ENCODE results near the gene CRB1.

CRB1 gene

DNA sequence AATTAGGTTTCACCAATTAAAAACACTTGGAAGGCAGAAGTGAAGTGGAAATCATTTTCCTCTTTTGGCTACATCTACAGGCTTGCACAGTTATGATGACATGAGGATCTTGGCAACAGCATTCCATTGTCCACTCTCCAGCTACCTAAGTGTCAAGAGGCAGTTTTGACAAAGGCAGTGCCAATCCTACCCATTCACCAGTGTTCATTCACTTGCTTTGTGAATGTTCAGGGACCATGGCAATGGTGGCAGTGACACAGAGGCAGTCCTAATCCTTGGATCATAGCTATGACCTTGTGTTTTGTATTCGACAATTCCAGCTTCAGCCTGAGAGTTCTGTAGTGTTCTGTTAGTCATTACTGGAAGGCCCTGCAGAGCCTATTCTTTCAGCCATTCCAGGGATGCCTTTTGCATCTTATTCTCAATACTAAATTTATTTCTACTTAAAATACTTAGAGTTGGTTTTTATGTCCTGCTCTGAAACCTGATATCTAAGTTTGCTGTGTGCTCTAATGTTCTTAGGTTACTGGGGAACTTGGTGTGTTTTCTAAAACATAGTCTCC is 36.7 kb downstream of the CRB1 start:
- DNase-seq, result no peak

DNA sequence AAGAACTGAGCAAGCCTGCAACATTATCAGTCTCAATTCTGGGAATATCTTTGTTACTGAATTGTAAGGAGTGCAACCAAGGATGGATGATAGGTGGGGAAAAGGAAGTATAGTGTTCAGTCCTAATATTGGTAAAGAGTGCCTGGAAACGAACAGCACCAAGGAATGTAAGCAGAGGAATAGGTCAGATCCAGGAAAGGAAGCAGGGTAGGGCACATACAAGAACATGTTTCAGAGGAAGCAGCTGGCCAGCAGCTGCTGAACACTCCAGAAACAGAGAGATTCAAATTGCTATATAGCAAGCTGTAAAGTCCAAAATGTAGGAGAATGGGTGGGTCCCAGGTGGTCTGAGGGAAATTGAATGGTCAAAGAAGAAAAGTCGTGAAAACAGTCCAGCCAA is 37.9 kb downstream of the CRB1 start:
- no peak for DNase-seq

DNA sequence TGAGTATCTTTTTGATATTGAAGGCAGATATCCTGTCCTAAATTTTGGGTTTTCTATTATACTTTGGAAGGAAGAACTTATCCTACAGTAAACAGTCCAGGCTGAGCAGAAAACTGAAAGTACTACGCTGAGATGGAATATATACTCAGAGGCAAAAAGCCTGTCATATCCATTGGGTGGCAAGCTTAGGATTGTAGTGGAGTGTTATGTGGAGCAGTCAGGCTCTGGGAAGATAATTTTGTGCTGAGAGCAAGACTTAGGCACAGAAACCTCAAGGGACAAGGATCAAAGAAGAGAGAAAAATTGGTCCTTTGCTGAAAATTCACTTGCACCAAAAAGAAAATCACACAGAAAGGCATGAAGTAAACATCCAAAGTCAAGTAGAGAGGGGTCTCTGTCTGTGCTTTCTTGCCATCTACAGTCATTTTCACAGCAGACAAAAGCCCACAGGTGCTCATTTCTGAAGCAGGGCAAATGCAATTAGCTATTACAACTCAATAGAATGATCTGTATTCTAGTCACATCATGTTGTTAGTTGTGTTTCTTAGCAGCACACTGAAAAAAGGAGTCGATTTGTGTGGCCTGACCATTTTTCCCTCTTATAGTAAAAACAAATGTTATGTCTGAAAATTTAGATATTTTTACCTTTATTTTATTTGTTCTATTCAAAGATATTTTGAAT is 38.5 kb downstream of the CRB1 start:
- DNase-seq, result no peak

DNA sequence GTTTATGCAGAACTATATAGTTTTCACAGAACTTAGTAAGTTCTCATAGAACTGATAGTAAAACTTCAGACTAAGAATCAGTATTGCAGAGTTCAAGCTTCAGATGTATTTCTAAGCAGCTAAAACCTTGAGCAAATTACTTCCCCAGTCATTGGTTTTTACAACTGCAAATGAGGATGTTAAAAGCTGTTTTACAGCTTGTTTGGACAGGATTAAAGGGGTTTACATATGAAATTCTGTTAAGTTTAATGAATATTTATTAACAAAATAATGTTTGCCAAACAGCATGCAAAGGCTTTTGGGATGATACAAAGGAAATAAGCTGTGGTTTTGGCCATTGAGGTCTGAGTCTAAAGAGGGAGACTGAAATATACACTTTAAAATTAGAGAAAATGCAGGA is 39.1 kb downstream of the CRB1 start:
- DNase-seq, result no peak

DNA sequence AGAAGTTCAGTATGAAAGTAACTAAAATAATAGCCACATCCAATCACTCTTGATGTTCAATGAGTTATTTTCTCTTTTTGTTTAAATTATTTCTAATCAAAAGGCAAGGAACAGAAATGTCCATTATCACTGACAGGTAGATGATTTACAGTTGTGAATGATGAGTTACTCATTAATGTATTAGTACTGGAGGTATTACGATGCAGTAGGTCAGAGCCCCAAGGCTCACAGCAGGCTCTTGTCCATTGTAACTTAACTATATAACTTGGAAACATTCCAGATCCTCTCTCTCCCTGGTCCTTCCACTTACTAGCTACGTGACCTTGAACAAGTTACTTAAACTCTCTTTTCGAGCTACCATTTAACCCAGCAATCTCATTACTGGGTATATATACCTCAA is 39.5 kb downstream of the CRB1 start:
- DNase-seq, result no peak

DNA sequence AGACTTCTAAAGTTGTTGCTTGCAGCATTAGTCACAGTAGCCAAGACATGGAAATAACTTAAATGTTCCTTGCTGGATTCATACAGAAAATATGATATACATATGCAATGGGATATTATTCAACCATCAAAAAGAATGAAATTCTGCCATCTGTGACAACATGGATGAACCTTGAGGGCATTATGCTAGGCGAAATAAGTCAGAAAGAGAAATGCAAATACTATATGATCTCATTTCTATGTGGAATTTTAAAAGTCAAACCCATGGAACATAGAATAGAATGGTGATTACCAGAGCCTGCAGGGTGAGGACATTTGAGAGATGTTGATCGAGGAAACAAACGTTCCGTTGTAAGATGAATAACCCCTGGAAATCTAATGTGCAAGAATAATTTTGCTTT is 43.0 kb downstream of the CRB1 start:
- no peak for DNase-seq

DNA sequence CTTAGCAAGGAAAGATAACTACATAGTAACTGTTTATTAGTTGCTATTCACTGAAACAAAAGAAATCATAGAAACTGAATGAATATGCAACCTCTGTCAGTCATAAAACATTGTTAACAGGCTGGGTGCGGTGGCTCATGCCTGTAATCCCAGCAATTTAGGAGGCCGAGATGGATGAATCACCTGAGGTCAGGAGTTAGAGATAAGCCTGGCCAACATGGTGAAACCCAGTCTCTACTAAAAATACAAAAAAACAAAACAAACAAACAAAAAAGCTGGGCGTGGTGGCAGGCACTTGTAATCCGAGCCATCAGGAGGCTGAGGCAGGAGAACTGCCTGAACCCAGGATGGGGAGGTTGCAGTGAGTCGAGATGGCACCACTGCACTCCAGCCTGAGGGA is 44.1 kb downstream of the CRB1 start:
- DNase-seq, result no peak

DNA sequence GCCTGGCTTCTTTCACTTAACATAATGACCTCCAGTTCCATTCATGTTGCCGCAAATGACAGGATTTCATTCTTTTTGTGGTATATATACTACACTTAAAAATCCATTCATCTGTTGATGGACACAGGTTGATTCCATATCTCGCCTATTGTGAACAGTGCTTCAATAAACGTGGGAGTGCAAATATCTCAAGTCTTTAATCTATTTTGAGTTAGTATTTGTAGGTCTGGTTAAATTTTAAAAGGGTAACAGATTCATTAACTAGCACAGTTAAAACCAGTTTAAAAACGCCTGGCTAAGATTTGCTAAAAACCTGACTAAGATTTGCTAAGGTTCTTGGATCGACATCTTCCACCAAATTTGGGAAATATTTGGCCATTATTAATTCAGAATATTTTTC is 45.7 kb downstream of the CRB1 start:
- DNase-seq, result no peak

DNA sequence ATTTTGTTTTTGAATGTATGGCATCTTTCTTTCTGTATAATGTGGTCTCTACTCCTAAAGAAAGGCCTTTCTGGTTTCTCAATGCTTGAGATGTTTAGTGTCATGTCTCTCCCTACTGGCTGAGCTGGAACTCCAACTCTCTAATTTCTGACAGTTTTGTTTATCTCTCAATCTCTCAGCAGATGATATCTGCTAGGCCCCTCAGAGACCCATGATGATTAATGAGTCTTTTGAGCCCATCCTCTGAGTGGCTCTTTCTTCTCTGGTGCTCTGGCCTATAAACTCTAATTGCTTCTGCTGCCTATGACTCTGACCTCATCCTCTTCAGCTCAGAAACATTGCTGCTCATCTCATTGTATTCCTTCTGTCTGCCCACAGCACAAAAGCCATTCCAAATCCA is 46.6 kb downstream of the CRB1 start:
- no peak for DNase-seq

DNA sequence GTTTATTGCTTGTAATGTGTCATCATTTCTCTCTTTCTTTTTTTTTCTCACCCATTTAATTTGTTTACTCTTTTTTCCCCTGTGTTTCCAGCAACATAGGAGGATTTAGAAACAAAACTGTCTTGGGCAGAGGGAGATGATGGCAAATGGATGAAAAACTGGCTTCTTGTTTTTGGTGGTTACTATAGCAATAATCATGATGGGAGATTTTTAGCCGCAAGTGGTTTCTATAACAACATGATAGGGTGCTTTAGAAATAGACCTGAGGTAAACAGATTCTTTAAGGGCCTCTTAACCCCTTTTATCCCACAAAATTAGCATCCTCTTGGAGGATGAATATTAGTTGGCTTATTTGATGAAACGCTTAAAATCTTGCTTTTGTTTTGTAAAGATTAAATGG is 51.6 kb downstream of the CRB1 start:
- no peak for DNase-seq

DNA sequence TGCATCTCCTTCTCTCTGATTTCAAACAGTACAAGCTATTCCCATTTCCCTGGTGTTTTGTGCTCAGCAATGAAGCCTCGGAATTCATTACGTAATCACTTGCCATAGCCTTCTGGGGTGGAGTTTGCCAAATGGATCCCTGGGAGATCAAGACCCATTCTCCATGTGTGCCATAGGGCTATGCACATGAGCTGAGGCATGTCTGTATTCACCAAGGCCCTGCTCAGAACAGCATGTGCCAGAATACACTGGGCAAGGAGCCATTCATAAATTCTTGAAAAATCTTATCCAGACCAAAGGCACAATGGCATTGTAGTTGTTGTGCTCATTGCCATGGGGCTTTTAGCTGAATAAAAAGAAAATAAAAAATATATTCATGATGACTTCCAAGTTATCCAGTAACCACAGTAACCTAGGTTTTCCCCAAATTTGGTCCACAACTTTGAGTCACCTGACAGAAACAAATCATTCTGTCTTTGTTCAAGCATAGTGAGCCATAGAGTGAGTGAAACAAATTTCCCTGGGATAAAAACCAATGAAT is 53.0 kb downstream of the CRB1 start:
- no peak for DNase-seq

DNA sequence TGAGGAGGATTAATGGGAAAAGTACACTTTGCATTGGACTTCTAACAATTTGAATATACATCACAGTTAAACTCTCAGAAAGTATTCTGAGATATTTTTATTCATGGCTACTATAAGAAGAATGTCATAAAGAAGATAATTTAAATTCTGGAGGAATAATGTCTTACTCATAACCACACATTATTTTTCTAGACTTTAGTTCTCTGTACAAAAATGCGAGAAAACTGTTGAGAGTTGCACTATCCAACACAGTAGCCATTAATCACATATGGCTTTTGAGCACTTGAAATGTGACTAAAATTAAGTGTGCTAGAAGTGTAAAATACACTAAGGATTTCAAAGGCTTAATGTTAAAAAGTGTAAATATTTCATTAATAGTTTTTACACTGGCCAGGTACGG is 53.8 kb downstream of the CRB1 start:
- DNase-seq, result no peak

DNA sequence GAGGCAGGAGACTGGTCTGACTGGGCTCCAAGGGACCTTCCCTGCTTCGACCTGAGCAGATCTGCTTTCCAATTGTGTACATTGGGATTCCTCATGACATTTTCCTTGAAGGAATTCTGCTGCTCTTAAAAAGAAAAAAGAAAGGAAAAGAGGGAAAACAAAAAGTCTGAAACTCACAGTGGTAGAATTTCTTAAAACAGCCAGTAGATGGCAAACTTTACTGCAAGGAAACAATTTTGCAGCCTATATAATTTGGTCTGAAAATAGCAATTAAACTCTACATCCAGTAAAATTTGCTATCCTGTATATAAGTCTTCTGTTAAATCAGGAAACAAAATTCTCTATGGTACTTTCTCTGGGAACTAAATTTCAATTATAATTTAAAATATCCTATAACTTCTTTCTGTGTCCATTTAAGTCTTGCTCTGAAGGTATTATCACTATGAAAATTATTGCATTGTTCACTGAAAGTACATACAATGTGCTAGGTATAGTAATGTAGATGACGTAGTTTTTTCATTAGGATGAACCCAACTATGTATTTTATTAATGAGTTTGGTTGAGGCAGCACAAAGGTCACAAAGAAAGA is 59.8 kb downstream of the CRB1 start:
- DNase-seq, result peak; percentile 4 to 28

DNA sequence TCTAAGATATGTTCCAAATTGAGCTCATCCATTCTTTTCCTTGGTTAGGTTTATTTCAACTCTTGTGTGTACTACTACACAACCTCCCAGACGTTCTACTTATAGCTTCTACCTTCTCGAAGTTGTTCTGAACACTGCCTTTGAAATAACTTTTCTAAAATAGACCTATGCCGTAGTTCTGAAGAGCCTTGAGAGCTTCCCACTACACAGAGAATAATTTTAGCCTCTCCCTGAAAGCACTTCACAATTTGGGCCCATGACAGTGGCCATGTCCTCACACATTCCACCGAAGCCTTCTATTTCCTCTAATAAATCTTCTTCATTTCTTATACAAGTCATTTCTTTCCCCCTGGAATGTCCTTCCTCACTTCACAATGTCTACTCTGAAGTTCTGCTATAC is 62.2 kb downstream of the CRB1 start:
- DNase-seq, result no peak

DNA sequence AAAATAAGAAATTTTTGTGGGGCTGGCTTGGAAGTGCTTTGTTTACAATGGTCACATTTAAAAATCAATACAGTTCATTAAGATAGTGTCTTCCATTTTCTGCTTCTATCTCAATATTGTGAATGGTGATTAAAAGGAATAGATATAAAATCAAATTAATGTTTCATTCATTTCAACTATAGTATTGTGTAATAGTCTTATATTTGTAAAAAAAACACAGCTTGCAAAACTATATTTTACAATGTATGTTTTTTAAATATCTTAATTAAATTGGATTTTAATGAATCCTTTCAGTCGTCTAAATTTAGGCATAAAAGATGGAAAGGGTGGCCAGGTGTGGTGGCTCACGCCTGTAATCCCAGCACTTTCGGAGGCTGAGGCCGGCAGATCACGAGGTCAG is 63.5 kb downstream of the CRB1 start:
- DNase-seq, result no peak

DNA sequence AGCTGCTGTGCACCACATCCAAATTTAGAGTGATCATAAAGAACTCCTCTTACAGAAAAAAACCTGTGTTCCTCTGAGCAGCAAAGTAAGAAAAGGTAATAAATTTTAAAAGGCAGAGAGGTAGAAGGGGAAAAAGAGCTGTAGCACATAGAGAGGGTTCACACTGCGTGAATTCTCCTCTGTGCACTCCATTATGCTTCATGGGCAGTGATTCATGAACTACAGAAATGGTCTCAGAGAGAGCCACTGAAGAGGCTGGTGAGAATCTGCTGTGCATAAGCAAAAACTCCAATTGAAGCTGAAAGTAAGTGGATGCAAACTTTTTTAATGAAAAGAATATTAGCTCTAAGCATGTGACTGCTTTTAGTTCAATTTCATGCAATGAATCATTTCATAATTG is 65.0 kb downstream of the CRB1 start:
- no peak for DNase-seq

DNA sequence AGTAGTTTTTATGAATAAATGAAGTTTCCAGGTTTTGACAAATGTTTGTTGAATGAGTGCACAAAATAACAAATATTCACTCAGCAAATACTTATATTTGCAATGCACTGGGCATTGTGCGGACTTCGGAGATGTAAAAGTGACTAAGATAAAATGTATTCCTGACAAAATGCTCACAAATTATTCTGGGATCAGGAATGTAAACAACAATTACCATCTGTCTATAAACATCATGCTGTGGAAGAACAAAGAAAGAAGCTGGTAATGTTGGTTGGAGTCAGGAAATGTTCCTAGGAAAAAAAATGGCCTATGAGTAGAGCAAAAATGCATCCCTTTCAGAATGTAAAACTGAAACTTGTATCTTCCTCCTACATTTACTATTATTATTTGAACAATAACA is 68.5 kb downstream of the CRB1 start:
- DNase-seq, result no peak

DNA sequence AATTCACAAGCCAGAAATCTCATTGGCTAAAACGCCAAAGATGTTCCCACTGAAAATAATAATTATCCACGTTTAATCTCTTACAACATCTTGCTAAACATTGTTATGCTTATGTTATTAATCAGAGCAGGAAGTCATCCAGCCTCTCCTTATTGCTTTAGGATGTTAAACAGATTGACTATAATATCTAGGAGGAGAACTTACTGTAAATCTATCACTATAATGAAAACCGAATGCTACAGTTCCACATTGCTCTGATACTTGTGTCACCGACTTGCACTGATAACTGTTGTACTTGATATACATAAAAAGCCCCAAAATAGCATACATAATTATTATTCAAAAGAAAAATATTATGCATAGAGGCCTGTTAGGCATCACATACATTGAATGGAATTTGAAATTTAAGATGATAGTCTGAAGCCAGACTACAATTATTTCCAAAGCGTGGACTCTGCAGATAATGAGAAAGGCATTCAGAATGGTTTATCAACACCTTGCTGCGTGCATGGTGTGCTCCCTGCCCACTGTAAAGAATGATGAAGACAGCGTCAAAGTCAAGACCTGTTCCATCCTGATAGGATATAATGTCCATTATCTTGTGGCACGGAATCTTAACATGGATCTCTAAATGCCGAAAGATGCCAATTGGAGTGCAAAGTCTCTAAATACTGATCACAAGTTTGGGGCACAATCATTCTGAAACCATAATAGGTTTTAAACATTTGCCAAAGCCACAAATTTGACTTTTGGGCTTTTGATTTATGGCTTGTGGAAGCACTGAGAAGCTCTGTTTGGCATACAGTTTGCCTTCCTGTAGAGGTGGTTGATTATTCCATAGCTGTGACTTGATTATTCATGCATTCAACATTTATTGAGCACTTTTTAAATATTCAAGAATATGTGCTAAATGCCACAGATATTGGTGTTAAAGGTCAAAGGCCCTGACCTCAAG is 71.3 kb downstream of the CRB1 start:
- DNase-seq, result no peak

DNA sequence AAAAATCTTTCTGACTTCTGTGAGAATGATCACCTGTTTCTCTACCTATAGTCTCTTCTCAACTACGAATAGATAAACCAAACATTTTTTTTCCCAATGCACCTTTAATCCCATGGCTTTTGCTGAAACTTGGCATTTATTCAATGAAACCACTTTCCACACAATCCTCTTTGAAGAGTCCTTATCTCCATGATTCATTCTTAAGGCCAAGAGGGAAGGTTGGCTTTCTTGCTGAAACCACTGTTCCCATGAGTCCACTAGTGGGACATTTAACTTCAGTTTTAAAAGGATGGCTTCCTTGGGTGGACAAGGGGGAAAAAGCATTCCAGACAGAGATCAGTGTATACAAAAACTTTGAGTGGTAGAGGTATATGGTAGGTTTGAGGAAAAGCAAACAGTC is 73.6 kb downstream of the CRB1 start:
- no peak for DNase-seq

DNA sequence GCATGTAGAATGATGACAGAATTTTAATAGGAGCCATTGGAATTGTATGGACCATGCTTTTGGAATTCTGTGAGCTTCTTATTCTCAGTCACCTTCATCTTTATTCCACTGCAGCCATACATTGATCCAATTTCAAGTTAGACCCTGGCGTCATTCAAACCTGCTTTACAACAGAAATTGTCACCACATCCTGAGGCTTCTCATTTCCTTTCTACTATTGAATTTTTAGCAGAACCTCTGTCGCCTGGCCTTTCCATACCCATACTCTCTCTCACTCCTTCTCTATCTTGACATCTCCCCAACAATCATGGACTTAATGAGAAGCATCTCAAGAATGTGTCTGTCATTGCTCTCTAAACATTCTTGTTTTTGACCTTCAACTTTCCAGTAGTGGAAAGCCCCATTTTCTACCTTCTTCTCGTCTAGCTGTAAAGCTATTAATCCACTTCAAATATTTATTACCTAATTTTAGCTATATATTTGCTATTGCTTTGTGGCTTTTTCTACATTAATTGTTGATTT is 74.1 kb downstream of the CRB1 start:
- no peak for DNase-seq

DNA sequence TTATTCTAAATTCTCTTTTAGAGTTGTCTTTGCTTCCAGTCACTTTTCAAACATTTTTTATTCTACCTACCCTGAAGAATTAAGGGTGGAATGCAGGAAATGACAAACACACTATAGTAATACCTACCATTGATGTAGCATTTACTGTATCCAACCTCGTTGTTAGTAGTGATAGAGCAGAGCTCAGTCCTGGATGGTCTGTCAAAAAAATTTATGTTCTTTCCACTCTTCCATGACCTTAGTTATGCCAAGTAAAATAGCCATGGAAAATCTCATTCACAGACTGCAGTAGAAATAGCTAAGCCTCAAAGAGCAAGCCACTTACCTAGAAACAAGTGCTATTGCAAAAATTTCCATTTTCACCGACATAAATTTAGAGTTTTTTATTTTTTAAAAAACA is 74.6 kb downstream of the CRB1 start:
- no peak for DNase-seq

DNA sequence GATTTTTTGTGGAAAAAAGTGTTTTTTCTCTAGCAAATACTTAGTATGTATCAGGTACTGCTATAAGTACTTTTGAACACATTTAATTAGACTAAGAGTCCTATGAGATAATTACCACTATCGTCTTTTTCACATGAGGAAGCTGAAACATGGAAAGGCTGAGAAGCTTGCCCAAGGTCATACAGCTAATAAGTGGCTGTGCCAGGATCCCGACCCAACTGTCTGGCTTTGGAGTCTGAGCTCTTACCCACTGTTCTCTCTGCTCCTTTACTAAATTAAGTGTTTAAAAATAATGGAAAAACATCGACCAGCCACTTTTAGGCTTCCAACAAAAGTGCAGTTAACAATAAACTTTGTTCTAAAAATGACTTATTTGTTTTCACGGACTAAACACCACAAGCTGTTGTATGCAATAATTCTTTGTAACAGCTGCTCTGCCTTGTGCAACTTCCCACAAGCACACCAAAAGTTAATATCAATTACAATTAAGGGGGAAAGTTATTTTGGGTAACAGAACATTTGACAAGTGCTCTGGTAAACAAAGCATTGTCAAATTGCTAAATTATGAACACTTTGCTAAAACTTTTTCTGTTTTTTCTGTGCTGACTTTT is 75.7 kb downstream of the CRB1 start:
- DNase-seq, result peak in 1 of 2 experiments; percentile 12

Data from AML-193 (cell line).